ENCODE measurements around the gene PROC.
A peak's percentile ranks its signal among the peaks of the same experiment; 100 is the strongest.

Gene PROC

DNA sequence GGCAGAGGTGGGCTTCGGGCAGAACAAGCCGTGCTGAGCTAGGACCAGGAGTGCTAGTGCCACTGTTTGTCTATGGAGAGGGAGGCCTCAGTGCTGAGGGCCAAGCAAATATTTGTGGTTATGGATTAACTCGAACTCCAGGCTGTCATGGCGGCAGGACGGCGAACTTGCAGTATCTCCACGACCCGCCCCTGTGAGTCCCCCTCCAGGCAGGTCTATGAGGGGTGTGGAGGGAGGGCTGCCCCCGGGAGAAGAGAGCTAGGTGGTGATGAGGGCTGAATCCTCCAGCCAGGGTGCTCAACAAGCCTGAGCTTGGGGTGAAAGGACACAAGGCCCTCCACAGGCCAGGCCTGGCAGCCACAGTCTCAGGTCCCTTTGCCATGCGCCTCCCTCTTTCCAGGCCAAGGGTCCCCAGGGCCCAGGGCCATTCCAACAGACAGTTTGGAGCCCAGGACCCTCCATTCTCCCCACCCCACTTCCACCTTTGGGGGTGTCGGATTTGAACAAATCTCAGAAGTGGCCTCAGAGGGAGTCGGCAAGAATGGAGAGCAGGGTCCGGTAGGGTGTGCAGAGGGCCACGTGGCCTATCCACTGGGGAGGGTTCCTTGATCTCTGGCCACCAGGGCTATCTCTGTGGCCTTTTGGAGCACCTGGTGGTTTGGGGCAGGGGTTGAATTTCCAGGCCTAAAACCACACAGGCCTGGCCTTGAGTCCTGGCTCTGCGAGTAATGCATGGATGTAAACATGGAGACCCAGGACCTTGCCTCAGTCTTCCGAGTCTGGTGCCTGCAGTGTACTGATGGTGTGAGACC lies at the start of gene PROC:
Gene PROC, plus strand, starts transcription at position 128 of the 812 bp plus-strand sequence. CDS start 1,516 bp downstream, outside the sequence.
- ATAC-seq (no peak), DNase-seq (no peak)

DNA sequence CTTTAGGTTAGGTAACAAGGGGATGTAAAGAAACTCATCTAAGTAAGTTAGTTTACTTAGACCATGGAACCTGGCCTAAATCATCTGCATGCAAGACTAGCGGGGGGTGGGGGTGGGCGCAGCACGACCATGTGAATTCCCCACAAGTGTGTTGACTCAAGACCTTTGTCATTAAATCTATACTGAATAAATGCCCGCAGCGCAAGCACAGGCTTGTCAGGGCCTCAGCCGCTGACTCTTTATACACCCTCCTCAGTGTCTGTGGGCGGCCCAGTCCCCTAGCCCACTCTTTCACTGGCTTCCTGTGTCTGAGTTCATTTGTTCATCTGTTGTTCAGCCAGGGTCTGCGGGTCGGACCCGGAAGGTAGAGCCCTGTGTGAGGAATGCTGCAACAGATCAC lies 48.2 kb upstream of the PROC start:
- ATAC-seq (no peak), DNase-seq (no peak)

DNA sequence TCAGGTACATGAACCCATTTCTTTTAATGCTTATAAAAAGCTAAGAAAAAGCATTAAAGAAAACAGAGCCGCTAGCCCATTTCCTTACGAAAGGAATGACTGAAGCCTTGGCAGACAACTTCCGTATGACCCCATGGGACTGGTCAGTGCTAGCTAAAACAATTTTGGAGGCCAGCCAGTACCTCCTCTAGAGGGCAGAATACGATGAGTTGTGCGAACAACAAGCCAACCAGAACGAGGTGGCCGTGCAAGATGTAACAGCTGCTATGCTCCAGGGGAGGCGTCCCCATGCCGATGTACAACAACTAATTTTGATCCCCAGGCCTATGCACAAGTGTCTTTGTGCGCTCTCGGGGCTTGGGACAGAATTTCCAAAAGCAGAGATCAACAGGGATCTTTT lies 47.2 kb upstream of the PROC start:
- no peak for ATAC-seq

DNA sequence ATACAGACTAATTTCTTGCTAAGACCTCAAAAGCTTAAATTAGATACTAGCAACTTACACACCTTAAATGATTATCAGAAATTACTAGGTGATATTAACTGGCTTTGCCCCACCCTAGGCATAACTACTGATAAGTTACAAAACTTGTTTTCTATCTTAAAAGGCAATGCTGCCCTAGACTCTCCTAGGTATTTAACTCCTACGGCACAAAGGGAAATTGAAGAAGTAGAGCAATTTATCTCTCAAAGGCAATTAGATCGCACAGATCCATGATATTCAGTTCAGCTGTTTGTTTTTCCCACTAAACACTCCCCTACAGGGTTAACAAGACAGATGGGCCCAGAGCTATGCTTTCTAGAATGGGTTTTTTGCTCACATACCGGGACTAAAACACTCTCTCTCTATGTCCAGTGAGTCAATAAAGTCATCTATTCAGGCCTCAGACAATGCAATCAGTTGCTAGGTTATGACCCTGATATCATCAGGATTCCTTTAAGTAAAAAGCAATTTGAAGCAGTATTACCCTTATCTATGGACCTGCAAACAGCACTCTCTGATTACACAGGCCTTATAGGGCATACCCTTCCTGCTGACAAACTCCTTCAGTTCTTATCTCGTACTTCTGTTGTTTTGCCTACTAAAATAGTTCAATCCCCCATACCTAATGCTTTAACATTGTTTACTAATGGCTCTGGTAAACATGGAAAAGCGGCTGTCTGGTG lies 44.7 kb upstream of the PROC start:
- DNase-seq, result no peak
- no peak for ATAC-seq

More for the DNA sequence above, 47.2 kb upstream of the PROC start:
- DNase-seq, result no peak

DNA sequence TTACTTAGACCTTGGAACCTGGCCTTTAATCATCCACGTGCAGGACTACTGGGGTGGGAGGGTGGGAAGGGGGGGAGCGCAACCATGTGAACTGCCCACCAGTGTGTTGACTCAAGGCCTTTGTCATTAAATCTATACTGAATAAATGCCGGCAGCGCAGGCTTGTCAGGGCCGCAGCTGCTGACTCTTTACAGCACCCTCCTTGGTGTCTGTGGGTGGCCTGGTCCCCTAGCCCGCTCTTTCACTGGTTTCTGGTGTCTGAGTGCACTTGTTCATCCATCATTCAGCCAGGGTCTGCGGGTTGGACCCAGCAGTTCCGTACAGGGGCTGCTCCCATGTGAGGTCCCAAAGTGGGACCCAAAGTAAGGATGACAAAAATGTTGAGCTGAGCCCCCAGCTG lies 42.0 kb upstream of the PROC start:
- ATAC-seq (no peak), DNase-seq (no peak)

DNA sequence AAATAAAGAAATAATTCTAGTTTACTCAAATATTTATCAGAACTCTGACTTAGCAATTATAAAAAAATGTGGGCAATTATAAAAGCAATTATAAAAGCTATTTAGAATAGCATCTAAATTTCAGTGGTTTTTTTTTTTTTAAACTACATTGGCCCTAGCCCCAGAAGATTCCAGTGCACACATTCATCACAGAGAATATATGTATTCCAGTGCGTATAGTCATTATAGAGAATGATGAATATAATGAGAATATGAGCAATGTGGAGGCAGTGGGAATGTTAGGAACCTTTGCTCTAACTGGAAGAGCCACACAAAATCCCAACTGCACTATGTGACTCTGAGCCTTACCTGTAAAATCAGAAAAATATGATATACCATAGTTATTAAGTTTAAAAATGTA lies 41.0 kb upstream of the PROC start:
- DNase-seq, result no peak
- ATAC-seq, result no peak

DNA sequence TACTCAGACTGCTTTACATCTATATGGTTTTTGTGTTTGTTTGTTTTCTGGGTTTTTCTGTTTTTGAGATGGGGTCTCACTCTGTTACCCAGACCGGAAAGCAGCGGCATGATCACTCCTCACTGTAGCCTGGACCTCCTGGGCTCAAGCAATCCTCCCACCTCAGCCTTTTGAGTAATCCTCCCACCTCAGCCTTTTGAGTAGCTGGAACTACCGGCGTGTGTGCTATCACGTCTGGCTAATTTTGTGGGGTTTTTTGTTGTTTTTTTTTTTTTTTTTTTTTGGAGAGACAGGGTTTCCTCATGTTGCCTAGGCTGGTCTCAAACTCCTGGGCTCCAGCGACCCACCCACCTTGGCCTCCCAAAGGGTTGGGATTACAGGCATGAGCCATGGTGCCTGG lies 39.5 kb upstream of the PROC start:
- ATAC-seq, result no peak
- no peak for DNase-seq

DNA sequence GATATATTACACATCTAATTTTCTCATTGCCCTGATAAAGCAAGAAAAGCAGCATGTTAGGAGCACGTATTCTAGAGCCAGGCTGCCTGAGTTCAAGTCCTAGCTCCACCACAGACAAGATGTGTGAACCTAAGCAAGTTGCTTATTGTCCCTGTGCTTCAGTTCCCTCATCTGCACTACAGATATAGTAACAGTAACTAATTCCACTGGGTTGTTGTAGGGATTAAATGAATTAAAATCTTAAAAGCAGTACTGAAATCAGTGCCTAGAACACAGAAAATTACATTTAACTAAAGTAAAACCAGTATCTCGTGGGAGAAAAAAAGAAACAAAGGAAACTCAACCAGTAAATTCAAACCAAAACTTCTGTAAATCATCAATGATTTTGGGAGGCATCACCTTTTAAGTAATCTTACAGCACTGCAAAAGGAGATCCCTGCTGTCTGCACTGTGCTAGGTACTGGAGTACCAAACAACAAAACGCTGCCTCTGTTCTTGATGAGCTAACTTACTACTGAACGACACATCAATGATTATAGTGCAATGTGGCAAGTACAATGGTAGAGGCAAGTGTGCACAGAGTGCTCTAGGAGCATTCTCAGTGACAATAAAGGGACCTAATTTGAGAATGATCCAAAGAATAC lies 38.4 kb upstream of the PROC start:
- DNase-seq, result no peak

DNA sequence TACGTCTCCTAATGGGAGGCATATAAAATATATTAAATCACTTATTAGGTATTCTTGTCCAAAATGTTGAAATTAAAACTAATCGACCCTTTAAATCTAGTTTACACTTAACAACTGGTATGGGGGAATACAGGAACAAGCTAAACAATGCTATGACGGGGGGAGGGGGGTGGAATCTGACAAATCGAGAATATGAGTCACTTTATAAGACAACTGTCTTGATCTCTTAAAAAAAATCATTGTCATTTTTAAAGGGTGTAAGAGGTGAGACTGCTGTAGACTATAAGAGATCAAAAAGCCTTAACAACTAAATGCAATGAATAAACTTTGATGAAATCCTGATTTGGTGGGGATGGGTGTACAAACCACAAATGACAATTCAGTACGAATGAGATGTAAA lies 36.5 kb upstream of the PROC start:
- ATAC-seq (peak; percentile 71), DNase-seq (no peak)

More for the DNA sequence above, 38.4 kb upstream of the PROC start:
- ATAC-seq, result peak; percentile 43

DNA sequence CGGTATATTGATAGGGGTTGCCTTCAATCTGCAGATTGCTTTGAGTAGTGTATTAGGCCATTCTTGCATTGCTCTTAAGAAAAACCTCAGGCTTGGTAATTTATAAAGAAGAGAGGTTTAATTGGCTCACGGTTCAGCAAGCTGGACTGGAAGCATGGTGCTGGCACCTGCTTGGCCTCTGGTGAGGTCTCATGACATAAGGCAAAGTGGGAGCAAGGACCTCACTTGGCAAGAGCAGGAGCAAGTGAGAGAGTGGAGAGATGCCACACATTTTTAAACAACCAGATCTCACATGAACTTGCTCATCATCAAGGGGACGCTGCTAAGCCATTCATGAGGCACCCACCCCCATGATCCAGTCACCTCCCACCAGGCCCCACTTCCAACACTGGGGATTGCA lies 35.4 kb upstream of the PROC start:
- no peak for DNase-seq
- ATAC-seq, result no peak

DNA sequence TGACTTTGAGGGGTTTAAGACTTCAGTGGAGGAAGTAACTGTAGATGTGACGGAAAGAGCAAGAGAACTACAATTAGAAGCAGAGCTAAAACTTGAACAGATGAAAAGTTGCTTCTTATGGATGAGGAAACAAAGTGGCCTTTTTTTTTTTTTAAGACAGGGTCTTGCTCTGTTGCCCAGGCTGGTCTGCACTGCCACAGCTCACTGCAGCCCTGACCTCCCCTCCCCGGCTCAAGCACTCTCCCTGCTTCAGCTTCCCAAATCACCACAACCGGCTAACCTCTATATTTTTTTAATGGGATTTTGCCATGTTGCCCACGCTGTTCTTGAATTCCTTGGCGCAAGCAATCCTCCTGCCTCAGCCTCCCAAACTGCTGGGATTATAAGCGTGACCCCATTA lies 33.7 kb upstream of the PROC start:
- no peak for ATAC-seq
- DNase-seq, result no peak

DNA sequence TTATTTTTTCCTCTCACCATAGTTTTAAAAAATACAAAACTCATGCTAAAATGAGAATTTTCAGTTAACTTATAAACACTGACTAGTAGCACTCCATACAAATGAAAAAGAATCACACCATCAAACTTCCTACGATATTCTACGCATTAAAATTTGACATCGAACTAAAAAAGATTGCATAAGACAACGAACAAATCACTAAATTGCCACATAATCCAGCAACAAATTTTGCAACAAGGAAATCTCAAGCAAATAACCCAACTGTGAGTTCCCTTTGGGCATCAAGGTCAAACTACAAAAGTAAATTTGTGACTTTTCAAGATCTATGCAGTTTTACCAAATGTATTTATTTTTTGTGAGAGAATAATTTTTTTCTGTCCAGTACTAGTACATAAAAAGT lies 32.0 kb upstream of the PROC start:
- DNase-seq, result no peak
- no peak for ATAC-seq

DNA sequence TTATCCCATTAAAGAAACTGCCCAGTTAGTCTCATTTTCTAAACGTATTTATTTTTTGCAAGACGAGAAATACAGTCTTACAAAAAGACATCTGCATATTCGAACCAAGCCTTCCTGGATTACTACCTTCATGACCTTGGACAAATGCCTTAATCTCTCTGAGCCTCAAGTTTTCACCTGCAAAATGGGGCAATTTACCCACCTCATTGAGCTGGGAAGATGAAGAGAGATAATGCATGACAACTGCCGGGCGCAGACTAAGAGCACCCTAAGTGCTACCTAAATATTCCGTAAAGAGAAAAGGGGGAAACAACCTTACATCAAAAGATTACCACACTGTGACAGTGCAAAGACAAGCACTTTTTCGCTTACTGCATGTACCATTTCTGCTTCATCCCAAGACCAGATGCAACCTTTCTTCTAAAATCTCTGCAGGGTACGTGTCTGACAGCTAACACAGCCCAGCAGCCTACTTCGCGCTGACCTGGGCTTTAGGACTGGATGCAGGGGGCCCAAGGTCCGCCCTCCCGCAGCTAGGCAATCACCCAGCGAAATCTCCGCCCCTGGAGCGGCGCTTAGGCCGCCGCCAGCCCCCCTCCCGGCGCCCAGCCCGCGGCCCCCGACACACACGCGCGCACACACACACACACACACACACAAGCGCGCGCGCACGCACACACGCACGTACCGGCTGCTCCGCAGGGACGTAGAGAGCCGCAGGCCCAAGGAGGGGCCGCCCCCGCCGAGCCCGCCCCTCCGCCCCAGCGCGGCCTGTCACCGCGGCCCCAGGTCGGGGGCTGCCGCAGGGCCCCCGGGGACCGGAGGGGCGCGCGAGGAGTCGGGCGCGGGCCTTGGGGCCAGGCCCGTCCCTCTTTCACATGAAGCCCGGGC lies 31.2 kb upstream of the PROC start:
- peak; percentile 81 for ATAC-seq
- DNase-seq, result peak; percentile 85

DNA sequence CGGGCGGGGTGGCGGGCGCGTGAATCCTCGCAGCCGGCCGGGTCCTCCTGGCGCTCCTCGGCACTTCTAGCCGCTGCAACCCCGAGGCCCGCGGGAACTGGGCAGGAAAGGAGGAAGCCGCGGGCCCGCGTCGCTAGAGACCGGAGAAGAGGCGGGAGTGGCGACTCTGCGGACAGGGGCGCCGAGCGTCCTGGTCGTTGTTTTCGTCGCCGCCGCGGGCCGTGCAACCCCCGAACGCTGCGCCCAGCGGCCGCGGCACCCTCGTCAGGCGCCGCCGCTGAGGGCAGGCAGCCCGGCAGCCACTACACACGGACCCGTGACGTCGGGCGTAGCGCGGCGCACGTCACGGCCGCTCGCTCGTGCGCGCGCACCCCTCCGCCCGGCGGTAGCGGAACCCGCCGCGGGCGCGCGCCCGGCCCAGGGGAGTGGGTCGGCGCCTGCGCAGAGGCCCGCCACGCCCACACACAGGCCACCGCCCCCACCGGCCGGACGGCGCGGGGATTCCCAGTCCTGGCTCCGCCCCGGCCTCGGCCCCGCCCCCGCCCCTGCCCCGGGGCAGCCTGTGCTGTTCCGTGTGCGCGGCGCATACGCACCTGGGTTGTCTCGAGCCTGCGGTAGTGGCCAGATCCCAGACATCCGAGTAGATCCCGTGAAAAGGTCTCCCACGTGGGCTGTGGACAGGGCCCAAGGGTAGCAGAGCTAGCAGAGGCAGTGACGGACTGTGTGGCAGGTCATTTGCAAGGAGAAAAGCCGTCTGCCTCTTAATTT lies 30.4 kb upstream of the PROC start, which contains the start of gene MAP3K2:
Gene MAP3K2, minus strand, starts transcription at position 321 of the 768 bp plus-strand sequence. CDS start 44,846 bp downstream, outside the sequence.
- peak; percentile 82 for ATAC-seq

DNA sequence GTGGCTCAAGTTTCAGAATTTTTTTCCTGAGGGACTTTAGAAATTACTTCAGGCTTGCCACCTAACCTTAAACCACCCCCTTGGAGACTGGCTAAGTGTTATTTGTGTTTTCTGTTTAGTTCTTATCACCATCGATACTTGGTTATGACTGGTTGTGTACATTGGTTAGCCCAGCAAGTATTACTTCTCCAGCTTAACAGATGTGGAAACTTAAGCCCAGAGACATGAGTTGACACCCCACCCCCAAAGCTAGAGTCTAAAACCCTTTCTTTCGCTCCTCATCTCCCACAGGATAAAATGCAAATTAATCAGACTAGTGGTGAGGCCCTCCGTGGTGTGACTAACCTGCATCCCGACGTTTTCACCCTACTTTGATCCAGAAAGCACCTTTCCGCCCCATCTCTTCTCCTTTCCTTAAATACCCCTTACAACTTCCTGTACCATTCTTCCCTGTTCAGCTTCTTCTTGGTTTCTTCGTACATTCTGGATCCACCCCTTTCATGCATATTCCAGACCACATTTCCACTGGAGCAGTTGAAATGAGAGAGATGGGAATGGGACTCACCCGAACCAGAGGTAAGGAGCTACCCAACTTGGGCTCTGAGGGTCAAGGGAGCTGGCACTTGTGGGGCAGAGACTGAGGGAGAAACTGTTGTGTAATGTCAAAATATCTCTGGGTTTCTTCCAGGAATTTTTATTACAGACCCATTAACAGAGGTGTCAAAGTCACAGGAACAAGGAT lies 29.6 kb upstream of the PROC start:
- DNase-seq, result peak; percentile 26
- peak; percentile 40 for ATAC-seq

More for the DNA sequence above, 30.4 kb upstream of the PROC start, which contains the start of gene MAP3K2:
- peak; percentile 97 for DNase-seq

DNA sequence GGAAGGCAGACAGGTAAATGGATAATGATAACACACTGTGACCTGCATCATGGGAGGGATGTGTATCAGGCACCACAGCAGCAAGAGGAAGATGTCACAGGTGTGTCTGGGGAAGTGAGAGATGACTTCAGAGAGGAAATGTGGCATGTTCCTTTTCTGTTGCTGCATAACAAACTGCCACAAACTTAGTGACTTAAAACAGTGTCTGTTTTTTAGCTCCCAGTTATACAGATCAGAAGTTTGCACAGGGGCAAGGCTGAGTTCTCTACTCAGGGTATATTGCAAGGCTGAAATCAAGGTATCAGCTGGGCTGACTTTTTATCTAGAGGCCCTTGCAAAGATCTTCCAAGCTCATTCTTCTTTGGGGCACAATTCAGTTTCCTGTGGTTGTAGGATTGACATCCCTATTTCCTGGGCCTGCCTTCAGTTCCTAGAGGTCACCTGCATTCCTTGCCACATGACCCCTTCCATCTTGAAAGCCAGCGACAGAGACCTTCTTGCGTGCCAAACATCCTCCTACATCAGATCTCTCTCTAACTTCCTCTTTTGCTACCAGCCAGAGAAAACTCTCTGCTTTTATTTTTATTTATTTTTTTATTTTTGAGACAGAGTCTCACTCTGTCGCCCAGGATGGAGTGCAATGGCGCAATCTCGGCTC lies 28.3 kb upstream of the PROC start:
- DNase-seq, result no peak
- ATAC-seq, result no peak

DNA sequence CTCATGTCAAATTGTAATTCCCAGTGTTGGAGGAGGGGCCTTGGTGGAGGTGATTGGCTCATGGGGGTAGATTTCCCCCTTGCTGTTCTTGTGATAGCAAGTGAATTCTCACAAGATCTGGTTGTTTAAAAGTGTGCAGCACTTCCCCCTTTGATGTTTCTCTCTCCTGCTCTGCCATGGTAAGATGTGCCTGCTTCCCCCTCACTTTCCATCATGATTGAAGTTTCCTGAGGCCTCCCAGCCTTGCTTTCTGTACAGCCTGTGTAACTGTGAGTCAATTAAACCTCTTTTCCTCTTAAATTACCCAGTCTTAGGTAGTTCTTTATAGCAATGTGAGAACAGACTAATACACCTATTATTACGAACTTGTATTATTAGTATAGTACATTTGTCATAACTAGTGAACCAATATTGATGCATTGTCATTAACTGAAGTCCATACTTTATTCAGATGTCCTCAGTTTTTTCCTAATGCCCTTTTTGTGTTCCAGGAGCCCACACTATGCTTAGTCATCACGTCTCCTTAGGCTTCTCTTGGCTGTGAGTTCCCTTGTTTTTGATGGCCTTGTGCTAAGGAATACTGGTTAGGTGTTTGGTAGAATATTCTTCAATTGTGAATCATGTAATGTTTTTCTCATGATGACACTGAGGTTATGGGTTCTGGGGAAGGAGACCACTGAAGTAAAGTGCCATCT lies 25.9 kb upstream of the PROC start:
- no peak for ATAC-seq
- no peak for DNase-seq

DNA sequence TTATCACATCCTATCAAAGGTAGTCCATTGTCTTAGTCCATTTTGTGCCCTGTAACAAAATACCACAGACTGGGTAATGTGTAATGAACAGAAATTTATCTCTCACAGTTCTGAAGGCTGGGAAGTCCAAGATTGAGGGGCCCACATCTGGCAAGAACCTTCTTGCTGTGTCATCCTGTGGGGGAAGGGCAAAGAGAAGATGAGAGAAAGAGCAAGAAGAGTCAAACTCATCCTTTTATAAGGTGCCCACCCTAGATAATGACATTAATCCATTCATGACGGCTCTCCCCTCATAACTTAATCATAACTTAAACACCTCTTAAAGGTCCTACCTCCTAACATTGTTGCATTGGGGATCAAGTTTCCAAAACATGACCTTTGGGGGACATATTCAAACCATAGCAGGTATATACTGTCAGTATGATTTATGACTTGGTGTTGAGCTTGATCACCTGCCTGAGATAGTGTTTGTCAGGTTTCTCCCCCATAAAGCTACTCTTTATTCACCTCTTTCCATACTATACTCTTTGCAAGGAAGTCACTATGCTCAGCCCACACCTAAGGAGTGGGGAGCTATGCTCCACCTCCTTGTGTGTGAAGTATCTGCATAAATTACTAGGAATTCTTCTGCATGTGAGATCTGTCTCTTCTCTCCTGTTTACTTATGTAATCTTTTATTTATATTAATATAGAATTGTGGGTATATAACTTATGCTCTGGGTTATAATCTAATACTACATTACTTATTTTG lies 25.2 kb upstream of the PROC start:
- ATAC-seq, result no peak
- DNase-seq, result no peak

Data from stimulated activated naive CD8-positive, alpha-beta T cell treated with anti-CD3 and anti-CD28 coated beads, Interleukin-15, Interleukin-2, amounts not matched to agents 100 U/mL and 50 U/mL, for 24 hours (primary cell).